H1 (cell line): ENCODE measurements around the gene SUPT20H. TPM values are rescaled to one million over a fixed set of nuclear protein-coding genes. Genes with fewer than 3 reads are reported as not detected.

Experiments used
- CTCF ChIA-PET: fragments of 300-600 bp; sonication (Branson Sonifier 250); formaldehyde crosslinking; loops from one replicate; lab custom pipeline; 2021; ENCODE audit not compliant: partially characterized antibody; lab: Charles Lee
- POLR2A ChIA-PET: fragments of 300-600 bp; sonication (Branson Sonifier 250); formaldehyde crosslinking; loops from one replicate; lab custom pipeline; 2021; ENCODE audit warnings: inconsistent platforms; ENCODE audit not compliant: partially characterized antibody; lab: Charles Lee
- DNase-seq, 2 experiments: peaks; one replicate each; pipeline versions ENCODE4 v3.0.0 to v3.0.0-alpha.2; 2010 to 2022; ENCODE audit warnings: low spot score in 2 of 2, low read depth in 1 of 2, mixed read lengths in 1 of 2
- FAIRE-seq: peaks from 2 replicates; lab custom pipeline; 2011; peaks lifted over from hg19 to GRCh38; lab: Jason Lieb, UNC
- H2AFZ ChIP-seq: 2 replicates; pipeline ENCODE4 v1.8.1; 2012; ENCODE audit warnings: low read length, inconsistent platforms
- H2AK5ac ChIP-seq: 2 replicates; pipeline ENCODE4 v1.6.1; 2013; ENCODE audit warnings: low read depth, low read length
- H2BK120ac ChIP-seq: replicated peaks from 2 replicates; pipeline ENCODE3; 2013; ENCODE audit warnings: low read depth, low read length, inconsistent platforms
- H2BK12ac ChIP-seq: 2 replicates; pipeline ENCODE4 v1.6.1; 2013; ENCODE audit warnings: low read depth, low read length
- H2BK15ac ChIP-seq: 2 replicates; pipeline ENCODE4 v1.6.1; 2013; ENCODE audit warnings: low read length
- H2BK20ac ChIP-seq: 2 replicates; pipeline ENCODE4 v1.6.1; 2013; ENCODE audit warnings: low read length
- H2BK5ac ChIP-seq: 2 replicates; pipeline ENCODE4 v1.6.1; 2013; ENCODE audit warnings: low read depth, low read length
- H3K14ac ChIP-seq: 2 replicates; pipeline ENCODE4 v1.6.1; 2013; ENCODE audit warnings: inconsistent platforms; ENCODE audit not compliant: insufficient read length
- H3K18ac ChIP-seq: 2 replicates; pipeline ENCODE4 v1.6.1; 2013; ENCODE audit warnings: low read length; ENCODE audit errors: extremely low read depth
- H3K23ac ChIP-seq: 2 replicates; pipeline ENCODE4 v1.6.1; 2013; ENCODE audit warnings: inconsistent platforms; ENCODE audit not compliant: insufficient read length
- H3K23me2 ChIP-seq: 2 replicates; pipeline ENCODE4 v1.6.1; 2013; ENCODE audit warnings: low read depth, low read length
- H3K27ac ChIP-seq: 2 replicates; pipeline ENCODE4 v1.6.1; 2011; ENCODE audit warnings: low read depth, low read length, inconsistent platforms
- H3K27me3 ChIP-seq, 4 experiments: replicated peaks in 1 of 4; 1 replicate in 1 of 4; 2 replicates in 3 of 4; pipeline versions ENCODE4 v1.6.1 to v1.8.1; 2011 to 2013; ENCODE audit warnings: low read length in 3 of 4, mild to moderate bottlenecking in 3 of 4, inconsistent platforms in 2 of 4, mixed read lengths in 2 of 4, moderate library complexity in 1 of 4; ENCODE audit not compliant: control insufficient read depth in 3 of 4, insufficient read depth in 3 of 4; ENCODE audit errors: extremely low read depth in 1 of 4
- H3K36me3 ChIP-seq, 4 experiments: 2 replicates each; pipeline versions ENCODE4 v1.6.1 to v1.8.1; 2011 to 2013; ENCODE audit warnings: mild to moderate bottlenecking in 4 of 4, low read length in 3 of 4, moderate library complexity in 2 of 4, control low read depth in 1 of 4, inconsistent platforms in 1 of 4; ENCODE audit not compliant: insufficient read depth in 4 of 4, control insufficient read depth in 2 of 4
- H3K4ac ChIP-seq: replicated peaks from 2 replicates; pipeline ENCODE3; 2013; ENCODE audit warnings: low read length, low read depth, mixed read lengths, inconsistent platforms; ENCODE audit not compliant: insufficient read length
- H3K4me1 ChIP-seq, 4 experiments: replicated peaks in 1 of 4; 1 replicate in 1 of 4; 2 replicates in 3 of 4; pipeline versions ENCODE4 v1.6.1 to v1.8.1; 2011 to 2013; ENCODE audit warnings: low read length in 3 of 4, inconsistent platforms in 2 of 4, mixed read lengths in 1 of 4; ENCODE audit not compliant: insufficient read depth in 4 of 4, control insufficient read depth in 3 of 4
- H3K4me2 ChIP-seq, 2 experiments: 2 replicates each; pipeline versions ENCODE4 v1.6.1 to v1.8.1; 2011 to 2013; ENCODE audit warnings: low read depth in 2 of 2, low read length in 2 of 2, control low read depth in 1 of 2, inconsistent platforms in 1 of 2, mild to moderate bottlenecking in 1 of 2; ENCODE audit not compliant: insufficient read depth in 1 of 2
- H3K4me3 ChIP-seq, 4 experiments: fragments of 200-600, 300-600 bp in 1 of 4; sonication (generic), shearing (Covaris generic), sonication (Bioruptor Twin) in 1 of 4; 2 replicates each; pipeline versions ENCODE4 v1.5.1 to v1.8.1; 2011 to 2016; ENCODE audit warnings: low read length in 4 of 4, low read depth in 3 of 4, control low read depth in 2 of 4, inconsistent platforms in 2 of 4, mild to moderate bottlenecking in 2 of 4, mixed read lengths in 1 of 4, moderate library complexity in 1 of 4; ENCODE audit not compliant: insufficient read depth in 2 of 4; ENCODE audit errors: extremely low read depth in 1 of 4
- H3K56ac ChIP-seq: replicated peaks from 2 replicates; pipeline ENCODE3; 2013; ENCODE audit warnings: low read depth, mild to moderate bottlenecking, mixed read lengths, low read length, inconsistent platforms; ENCODE audit not compliant: insufficient read length
- H3K79me1 ChIP-seq: 2 replicates; pipeline ENCODE4 v1.6.1; 2013; ENCODE audit warnings: low read depth, low read length, control low read depth
- H3K79me2 ChIP-seq, 2 experiments: 2 replicates each; pipeline versions ENCODE4 v1.6.1 to v1.8.1; 2012 to 2013; ENCODE audit warnings: low read length in 2 of 2, mild to moderate bottlenecking in 2 of 2, inconsistent platforms in 1 of 2; ENCODE audit not compliant: insufficient read depth in 2 of 2, control insufficient read depth in 1 of 2
- H3K9ac ChIP-seq, 4 experiments: replicated peaks in 1 of 4; 1 replicate in 1 of 4; 2 replicates in 3 of 4; pipeline versions ENCODE4 v1.6.1 to v1.8.1; 2011 to 2013; ENCODE audit warnings: low read depth in 3 of 4, low read length in 3 of 4, control low read depth in 2 of 4, mild to moderate bottlenecking in 2 of 4, moderate library complexity in 2 of 4, inconsistent platforms in 1 of 4; ENCODE audit errors: extremely low read depth in 1 of 4
- H3K9me3 ChIP-seq, 2 experiments: 2 replicates each; pipeline versions ENCODE4 v1.6.1 to v1.8.1; 2012 to 2013; ENCODE audit warnings: mild to moderate bottlenecking in 2 of 2, moderate library complexity in 2 of 2, control low read depth in 1 of 2, inconsistent platforms in 1 of 2, low read depth in 1 of 2, low read length in 1 of 2, mixed read lengths in 1 of 2; ENCODE audit not compliant: insufficient read depth in 2 of 2
- H4K20me1 ChIP-seq, 2 experiments: replicated peaks in 1 of 2; 2 replicates each; pipeline versions ENCODE3 to v1.8.1; 2011 to 2013; ENCODE audit warnings: inconsistent platforms in 2 of 2, low read length in 2 of 2, mild to moderate bottlenecking in 1 of 2; ENCODE audit not compliant: insufficient read depth in 2 of 2, control insufficient read depth in 1 of 2
- H4K5ac ChIP-seq: 2 replicates; pipeline ENCODE4 v1.6.1; 2013; ENCODE audit warnings: low read length, low read depth, mixed read lengths, inconsistent platforms; ENCODE audit not compliant: insufficient read length
- H4K8ac ChIP-seq: 2 replicates; pipeline ENCODE4 v1.8.0; 2013; ENCODE audit warnings: mild to moderate bottlenecking, moderate library complexity, low read length, inconsistent platforms; ENCODE audit not compliant: insufficient read depth; ENCODE audit errors: extremely low read depth
- H4K91ac ChIP-seq: replicated peaks from 2 replicates; pipeline ENCODE3; 2013; ENCODE audit warnings: low read length, mixed read lengths, inconsistent platforms; ENCODE audit not compliant: insufficient read length
- CREB1 ChIP-seq: IDR thresholded peaks from 2 replicates; pipeline ENCODE4 v1.6.1; 2012; ENCODE audit warnings: inconsistent platforms
- RBBP5 ChIP-seq: IDR thresholded peaks from 2 replicates; pipeline ENCODE4 v1.7.1; 2012; ENCODE audit warnings: low read depth, mild to moderate bottlenecking, inconsistent platforms, low read length, moderate library complexity, borderline replicate concordance
- SIX5 ChIP-seq: IDR thresholded peaks from 2 replicates; pipeline ENCODE4 v1.6.1; 2011; ENCODE audit warnings: mild to moderate bottlenecking, low read depth, low read length
- WGBS, 2 experiments: shearing (Covaris generic) in 1 of 2; methylation state at CpG; one replicate each; pipeline versions ENCODE4 v1.1.6 to v1.1.7; 2013 to 2015; ENCODE audit warnings: low lambda C conversion rate in 2 of 2, mixed read lengths in 2 of 2, inconsistent platforms in 1 of 2, low coverage in 1 of 2, missing lambda C conversion rate in 1 of 2; ENCODE audit not compliant: insufficient replicate concordance in 2 of 2, insufficient coverage in 1 of 2, insufficient read length in 1 of 2; ENCODE audit errors: extremely low coverage in 1 of 2, missing lambda C conversion rate in 1 of 2; 5-methylcytosine and 5-hydroxymethylcytosine counted together
- long read RNA-seq, 2 experiments: library from RNA in 1 of 2; library from capped mRNA in 1 of 2; stranded (forward); transcript quantifications; one replicate each; pipeline ENCODE4 v2.0.0, GENCODE V29; 2021; ENCODE audit warnings: inconsistent platforms in 1 of 2
- polyA minus RNA-seq, 3 experiments: library from RNA; depleted of rRNA, polyadenylated mRNA; stranded (reverse); fragments of >200 nt; gene quantifications; 1 replicate in 2 of 3; 2 replicates in 1 of 3; pipeline ENCODE4 v1.2.3, GENCODE V29; 2011
- polyA plus RNA-seq, 7 experiments: library from polyadenylated mRNA; depleted of rRNA in 3 of 7; stranded (reverse) in 5 of 7; unstranded in 2 of 7; fragments of >200 nt in 5 of 7; fragments of 200-250 nt in 2 of 7; gene quantifications; 1 replicate in 5 of 7; 2 replicates in 1 of 7; 4 replicates in 1 of 7; pipeline versions ENCODE4 v1.2.1 to v1.2.3, GENCODE V29; 2011 to 2013; ENCODE audit warnings: missing spikeins in 2 of 7, mixed read lengths in 2 of 7
- total RNA-seq: library from RNA; stranded (reverse); fragmentation: NEBNext Ultra II Directional; extraction: Animal tissue kit (Norgen Biotek cat#: 25700); gene quantifications from 2 replicates; pipeline ENCODE4 v1.2.1, GENCODE V29; 2021
- TF ChIP-seq, protein P1 (sequence below): IDR thresholded peaks from 2 replicates; pipeline ENCODE4 v1.6.1; 2012; ENCODE audit warnings: low read length, inconsistent platforms
- TF ChIP-seq, protein P2 (sequence below): IDR thresholded peaks from 2 replicates; pipeline ENCODE4 v1.6.1; 2011; ENCODE audit warnings: low read depth, mild to moderate bottlenecking, low read length; ENCODE audit not compliant: insufficient read depth

Gene SUPT20H
- total RNA-seq (64.5 and 75.1 TPM in 2 replicates), polyA plus RNA-seq (2011; rRNA removed) (36.0 and 69.2 TPM in 2 replicates), polyA minus RNA-seq (2011; rRNA and poly(A)+ RNA removed) (85.1 and 91.6 TPM in 2 replicates)
- 58.5 TPM for polyA plus RNA-seq (2011; cell fraction: cytosol; rRNA removed)
- 50.3 TPM for polyA plus RNA-seq (2011; cell fraction: nucleus; rRNA removed)
- 51.1 to 70.0 TPM (median 54.3 TPM) in 4 replicates for polyA plus RNA-seq (2012, experiment 1 of 2)
- 3.0 TPM for polyA plus RNA-seq (2012, experiment 2 of 2)
- 95.9 TPM for polyA plus RNA-seq (2013, experiment 1 of 2)
- polyA plus RNA-seq (2013, experiment 2 of 2): 93.6 TPM
- 35.4 TPM for polyA minus RNA-seq (2011; cell fraction: cytosol; rRNA and poly(A)+ RNA removed)
- 153 TPM for polyA minus RNA-seq (2011; cell fraction: nucleus; rRNA and poly(A)+ RNA removed)
- long read RNA-seq, experiment 1, partial matches to known transcripts: 21 of 34 reads
- long read RNA-seq, experiment 1, other reads (novel, unspliced or antisense): 11 of 34 reads
- long read RNA-seq, experiment 2, partial matches to known transcripts: 12 of 37 reads
- long read RNA-seq, experiment 2, other reads (novel, unspliced or antisense): 24 of 37 reads

DNA sequence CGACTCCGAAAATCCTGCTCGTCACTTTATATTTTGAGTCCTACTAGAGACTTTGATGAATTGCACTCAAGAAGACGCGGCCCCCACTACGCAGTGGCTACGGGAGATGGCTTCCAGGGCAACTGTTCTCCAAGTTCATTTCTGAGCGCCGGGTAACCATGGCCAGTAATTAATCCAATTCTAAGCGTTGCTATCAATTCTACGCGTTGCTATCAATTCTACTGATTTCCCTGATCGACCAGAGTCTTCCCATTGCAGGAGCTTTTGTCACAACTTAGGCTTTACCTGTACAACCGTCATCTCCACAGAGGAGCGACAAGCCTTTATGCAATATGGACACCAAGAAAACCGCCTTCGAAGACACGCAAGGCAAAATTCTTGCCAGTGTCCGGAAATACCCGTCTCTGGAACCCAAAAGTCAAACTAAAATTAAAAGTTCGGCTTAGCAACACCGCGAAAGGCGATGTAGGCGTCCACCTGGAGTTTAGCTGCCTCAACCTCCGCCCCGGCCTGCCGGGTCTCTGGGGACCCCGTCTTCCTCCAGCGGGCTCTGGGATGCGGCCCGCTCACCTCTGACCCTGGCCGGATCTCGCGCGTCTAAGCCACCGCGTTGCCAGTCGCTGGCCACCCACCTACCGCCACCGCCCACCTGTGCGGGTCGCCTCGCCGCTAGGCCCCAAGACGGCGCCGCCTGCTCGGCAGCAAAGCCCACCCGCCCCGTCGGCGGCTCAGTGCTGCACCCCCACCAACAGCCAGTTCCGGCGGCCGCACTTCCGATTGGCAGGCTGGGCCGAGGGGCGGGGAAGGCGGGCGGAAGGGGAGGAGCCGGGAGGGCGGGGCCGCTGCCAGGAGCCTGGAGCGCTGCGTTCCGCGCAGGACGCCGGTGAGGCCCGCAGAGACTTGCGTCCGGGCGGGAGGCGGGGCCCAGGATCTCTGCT, at the start of gene SUPT20H:
Gene SUPT20H, minus strand, starts transcription at position 779 of the 938 bp plus-strand sequence. CDS start 8,198 bp downstream, outside the sequence.
- Histone ChIP-seq H2BK120ac (no peak within 1 kb of the TSS), H3K27me3 (no peaks in the 10 kb centered on the region), H3K56ac (no peak within 1 kb of the TSS), H2BK5ac (peak within 1 kb of the TSS; percentile 71), H2AK5ac (peak within 1 kb of the TSS; percentile 17; the same call in 1 of the 2 replicates), H4K20me1 (no peaks in the 10 kb centered on the region), H2BK20ac (no peak within 1 kb of the TSS), H2AFZ (peak within 1 kb of the TSS; percentile 84), H3K23me2 (no peaks in the 10 kb centered on the region; the same call in 1 of the 2 replicates), H3K4me3 (peak within 1 kb of the TSS; percentile 80 to 85 (median 80)), H3K14ac (no peak within 1 kb of the TSS), H3K27ac (peak within 1 kb of the TSS; percentile 80), H4K91ac (no peak within 1 kb of the TSS), H3K4me2 (peak within 1 kb of the TSS; percentile 66 to 73), H3K79me2 (peaks cover 6 to 40% of the 10 kb centered on the region in 2 experiments), H3K4me1 (no peaks in the 10 kb centered on the region), H3K18ac (peak within 1 kb of the TSS; percentile 65; the same call in 1 of the 2 replicates), H2BK12ac (no peak within 1 kb of the TSS), H3K9ac (peak within 1 kb of the TSS; percentile 84 to 94 (median 87)), H3K23ac (no peak within 1 kb of the TSS), H3K9me3 (no peaks in the 10 kb centered on the region), H4K8ac (peak within 1 kb of the TSS; percentile 64; the same call in 1 of the 2 replicates), H3K4ac (peak within 1 kb of the TSS; percentile 48), H2BK15ac (no peak within 1 kb of the TSS), H3K36me3 (peaks cover 0 to 8% (median 3%) of the 10 kb centered on the region in 4 experiments; a peak in 4 of 8 replicates), H4K5ac (no peak within 1 kb of the TSS), H3K79me1 (no peaks in the 10 kb centered on the region; the same call in 1 of the 2 replicates)
- ChIA-PET CTCF (no interaction called here), POLR2A (interaction anchor here (1.3 to 1.5 kb wide), 2 partner anchors 9 to 10 kb away, joined by 4 to 5 read pairs; no protein-coding TSS in a partner anchor)
- DNase-seq: peak; percentile 77 to 94
- WGBS, 2 experiments: 1% methylated on average over 45 of the region's 75 CpGs; no CpG with 5 or more reads in 1 of the 2 experiments
- no peak for FAIRE-seq
- TF ChIP-seq, protein P1, sequence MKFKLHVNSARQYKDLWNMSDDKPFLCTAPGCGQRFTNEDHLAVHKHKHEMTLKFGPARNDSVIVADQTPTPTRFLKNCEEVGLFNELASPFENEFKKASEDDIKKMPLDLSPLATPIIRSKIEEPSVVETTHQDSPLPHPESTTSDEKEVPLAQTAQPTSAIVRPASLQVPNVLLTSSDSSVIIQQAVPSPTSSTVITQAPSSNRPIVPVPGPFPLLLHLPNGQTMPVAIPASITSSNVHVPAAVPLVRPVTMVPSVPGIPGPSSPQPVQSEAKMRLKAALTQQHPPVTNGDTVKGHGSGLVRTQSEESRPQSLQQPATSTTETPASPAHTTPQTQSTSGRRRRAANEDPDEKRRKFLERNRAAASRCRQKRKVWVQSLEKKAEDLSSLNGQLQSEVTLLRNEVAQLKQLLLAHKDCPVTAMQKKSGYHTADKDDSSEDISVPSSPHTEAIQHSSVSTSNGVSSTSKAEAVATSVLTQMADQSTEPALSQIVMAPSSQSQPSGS: 0 out of 2 replicates have a peak, but pooled peaks have one; percentile 10
- TF ChIP-seq, protein P2, sequence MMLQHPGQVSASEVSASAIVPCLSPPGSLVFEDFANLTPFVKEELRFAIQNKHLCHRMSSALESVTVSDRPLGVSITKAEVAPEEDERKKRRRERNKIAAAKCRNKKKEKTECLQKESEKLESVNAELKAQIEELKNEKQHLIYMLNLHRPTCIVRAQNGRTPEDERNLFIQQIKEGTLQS: no peak
- peak; percentile 59 for TF ChIP-seq CREB1
- TF ChIP-seq SIX5: no peak
- 0 out of 2 replicates have a peak, but pooled peaks have one; percentile 61 for TF ChIP-seq RBBP5
